ENCODE data around the gene ASAP3.
A peak's percentile ranks its signal among the peaks of the same experiment; 100 is the strongest.

ASAP3 gene

GRCh38 chr1:23483321-23484252 is at the start of gene ASAP3:
ASAP3 (minus strand) TSS chr1:23484179; CDS start chr1:23484133, 46 bp downstream.
- peak within 1 kb of the TSS; percentile 77 for H3K4me3 ChIP-seq (ENCODE audit: low read depth, low read length)
- ChIA-PET CTCF (interaction anchor here (0.8 to 9.0 kb wide), 6 partner anchors 8 to 35 kb away, joined by 3 to 130 read pairs (median 3); no protein-coding TSS in a partner anchor), POLR2A (interaction anchor here (1.0 to 1.5 kb wide), 6 partner anchors 8 to 139 kb away, joined by 3 to 10 read pairs (median 6); partner anchors contain the start of gene HNRNPR)
- peak; percentile 37 for TF ChIP-seq CTCF (IDR thresholded peaks at IDR 0.05; ENCODE audit: insufficient read depth, low read length, missing control alignments)
- no peak for DNase-seq (ENCODE audit: low read depth, low spot score)

- CTCF ChIA-PET = interaction anchor here (1.0 to 14.5 kb wide), 5 partner anchors 8 to 102 kb away, joined by 3 to 313 read pairs (median 27); no protein-coding TSS in a partner anchor
- H3K4me3 ChIP-seq (ENCODE audit: low read depth, low read length) = no peak overlapping the region
- no peak for TF ChIP-seq CTCF (IDR thresholded peaks at IDR 0.05; ENCODE audit: insufficient read depth, low read length, missing control alignments)
- DNase-seq (ENCODE audit: low read depth, low spot score) = no peak
- POLR2A ChIA-PET = no interaction called here
Observed at GRCh38 chr1:23533246-23534023, 49.5 kb upstream of the ASAP3 start.

- ChIA-PET CTCF (interaction anchor here (0.8 to 10.2 kb wide), 9 partner anchors 9 to 124 kb away, joined by 3 to 63 read pairs (median 4); no protein-coding TSS in a partner anchor), POLR2A (interaction anchor here (0.6 kb wide), 1 partner anchor 78 kb away, joined by 4 read pairs; no protein-coding TSS in a partner anchor)
- DNase-seq (ENCODE audit: low read depth, low spot score) = no peak
- no peak for TF ChIP-seq CTCF (IDR thresholded peaks at IDR 0.05; ENCODE audit: insufficient read depth, low read length, missing control alignments)
- peak overlapping the region; percentile 46 for H3K4me3 ChIP-seq (ENCODE audit: low read depth, low read length)
Observed at GRCh38 chr1:23531562-23532094, 47.6 kb upstream of the ASAP3 start.

GRCh38 chr1:23530747-23531561 is 47.0 kb upstream of the ASAP3 start, which contains the start of gene E2F2:
E2F2 (minus strand) TSS chr1:23531233; CDS start chr1:23530793, 440 bp downstream.
- ChIA-PET CTCF (interaction anchor here (0.5 to 10.2 kb wide), 11 partner anchors 10 to 213 kb away, joined by 3 to 63 read pairs (median 4); no protein-coding TSS in a partner anchor), POLR2A (no interaction called here)
- no peak for DNase-seq (ENCODE audit: low read depth, low spot score)
- H3K4me3 ChIP-seq (ENCODE audit: low read depth, low read length) = peak within 1 kb of the TSS; percentile 65
- TF ChIP-seq CTCF (IDR thresholded peaks at IDR 0.05; ENCODE audit: insufficient read depth, low read length, missing control alignments) = peak; percentile 34

- POLR2A ChIA-PET = no interaction called here
- CTCF ChIA-PET = interaction anchor here (0.5 to 12.7 kb wide), 8 partner anchors 11 to 214 kb away, joined by 3 to 161 read pairs (median 14); no protein-coding TSS in a partner anchor
- no peak for DNase-seq (ENCODE audit: low read depth, low spot score)
- TF ChIP-seq CTCF (IDR thresholded peaks at IDR 0.05; ENCODE audit: insufficient read depth, low read length, missing control alignments) = no peak
- H3K4me3 ChIP-seq (ENCODE audit: low read depth, low read length) = peak overlapping the region; percentile 65
Observed at GRCh38 chr1:23530087-23530746, 46.2 kb upstream of the ASAP3 start.

Measured in AG04449 (cell line).